HG03558 (cell line): ENCODE results near the gene CDH4.

ENCODE experiments used
- ATAC-seq: cut with Tn5 transposase; IDR thresholded peaks from one replicate; pipeline ENCODE4 v1.9.1; 2021; ENCODE audit warnings: moderate number of reproducible peaks; ENCODE audit not compliant: unreplicated experiment; ENCODE audit errors: extremely low read depth

The CDH4 gene

DNA sequence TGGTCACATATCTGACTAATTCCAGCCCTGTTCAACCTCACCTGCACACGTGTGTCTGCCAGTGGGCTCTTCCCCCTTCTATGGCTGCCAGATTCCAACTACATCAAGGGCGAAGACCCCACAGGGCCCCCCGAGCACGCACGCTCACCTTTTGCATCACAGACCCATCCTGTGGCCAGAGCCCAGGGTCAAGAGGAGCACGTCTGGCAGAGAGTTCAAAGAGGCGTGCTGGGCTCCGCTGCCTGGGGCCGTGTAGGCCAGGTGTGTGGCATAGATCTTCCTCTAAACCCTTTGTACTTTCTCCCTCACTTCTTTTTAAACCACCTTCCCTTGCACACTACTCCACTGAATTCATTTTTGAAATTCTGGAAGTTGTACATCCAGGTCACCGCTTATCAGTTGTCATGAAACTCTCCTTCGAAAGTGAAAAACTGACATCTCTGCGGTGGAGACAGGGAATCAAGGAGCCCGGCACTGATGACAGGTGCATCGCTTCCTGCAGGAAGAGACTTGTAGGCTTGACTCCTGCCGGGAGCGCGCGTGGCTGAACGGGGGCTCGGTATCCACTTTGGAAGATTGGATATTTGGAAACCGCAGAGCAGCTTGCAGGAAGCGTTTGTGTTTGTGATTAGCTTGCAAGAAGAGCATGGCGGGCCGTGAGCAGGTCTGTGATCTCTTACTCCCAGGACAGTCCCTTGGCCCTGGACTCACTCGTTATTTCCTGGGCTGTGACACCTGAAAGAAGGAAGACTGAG, 397.2 kb downstream of the CDH4 start:
- ATAC-seq: no peak

DNA sequence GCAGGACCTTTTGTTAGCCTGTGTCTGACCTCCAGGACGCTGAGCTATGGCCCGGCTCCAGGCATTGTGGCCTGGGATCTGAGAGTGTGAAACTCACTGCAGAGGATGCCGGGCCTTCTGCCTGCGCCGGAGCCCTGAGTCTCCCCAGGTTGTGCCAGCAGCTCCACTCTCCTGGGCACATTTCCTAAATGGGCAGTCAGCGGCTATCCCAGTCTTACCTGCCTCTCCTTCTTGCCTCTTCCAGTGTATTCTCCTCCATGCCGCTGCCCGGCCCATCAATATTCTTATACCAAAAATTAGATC, 397.8 kb downstream of the CDH4 start:
- no peak for ATAC-seq

DNA sequence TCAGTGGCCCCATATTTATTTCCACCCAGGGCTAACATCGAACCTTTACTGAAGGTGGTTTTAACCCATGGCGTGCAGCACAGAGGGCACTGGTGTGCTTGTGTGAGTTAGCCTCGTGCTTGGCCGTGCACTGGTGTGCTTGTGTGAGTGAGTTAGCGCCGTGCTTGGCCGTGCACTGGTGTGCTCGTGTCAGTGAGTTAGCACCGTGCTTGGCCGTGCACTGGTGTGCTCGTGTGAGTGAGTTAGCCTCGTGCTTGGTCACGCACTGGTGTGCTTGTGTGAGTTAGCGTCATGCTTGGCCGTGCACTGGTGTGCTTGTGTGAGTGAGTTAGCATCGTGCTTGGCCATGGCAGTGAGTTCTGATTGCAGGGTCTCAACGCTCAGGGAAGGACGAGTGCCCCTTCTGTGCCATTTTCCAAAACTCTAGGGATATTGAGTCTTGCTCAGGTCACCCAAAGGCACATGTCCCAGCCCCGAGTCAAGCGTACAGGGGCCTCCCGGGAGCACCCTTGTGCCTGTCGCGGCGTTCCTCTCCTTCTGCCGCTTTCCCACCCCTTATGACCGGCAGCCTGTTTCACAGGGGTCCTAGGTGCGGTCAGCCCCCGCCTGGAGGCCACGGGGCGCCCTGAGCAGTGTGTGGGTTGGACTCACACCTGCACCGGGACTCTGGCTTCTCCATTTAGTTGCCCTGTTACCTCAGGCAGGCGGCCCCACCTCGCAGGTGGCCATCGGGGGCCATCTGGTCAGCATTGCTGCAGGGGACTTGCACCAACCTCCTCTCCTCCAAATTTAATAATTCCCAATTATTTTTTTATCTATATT, 399.1 kb downstream of the CDH4 start:
- ATAC-seq: no peak

DNA sequence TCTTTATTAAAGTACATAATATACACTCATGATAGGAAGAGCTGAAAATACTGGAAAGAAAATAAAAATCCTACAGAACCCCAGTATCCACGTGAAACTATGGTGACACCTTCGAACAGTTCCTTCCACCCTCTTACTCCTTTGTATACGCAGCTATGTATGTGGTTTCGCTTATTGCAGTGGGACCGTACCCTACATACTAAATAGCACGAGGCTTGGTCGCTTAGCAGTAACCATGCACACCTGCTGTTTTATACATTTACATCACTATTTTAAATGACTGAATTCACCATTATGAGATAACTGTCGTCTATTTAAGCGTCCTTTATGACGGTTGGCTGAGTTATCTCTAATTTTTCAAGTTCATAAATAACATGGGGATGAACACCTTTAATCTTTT, 400.1 kb downstream of the CDH4 start:
- ATAC-seq: no peak

DNA sequence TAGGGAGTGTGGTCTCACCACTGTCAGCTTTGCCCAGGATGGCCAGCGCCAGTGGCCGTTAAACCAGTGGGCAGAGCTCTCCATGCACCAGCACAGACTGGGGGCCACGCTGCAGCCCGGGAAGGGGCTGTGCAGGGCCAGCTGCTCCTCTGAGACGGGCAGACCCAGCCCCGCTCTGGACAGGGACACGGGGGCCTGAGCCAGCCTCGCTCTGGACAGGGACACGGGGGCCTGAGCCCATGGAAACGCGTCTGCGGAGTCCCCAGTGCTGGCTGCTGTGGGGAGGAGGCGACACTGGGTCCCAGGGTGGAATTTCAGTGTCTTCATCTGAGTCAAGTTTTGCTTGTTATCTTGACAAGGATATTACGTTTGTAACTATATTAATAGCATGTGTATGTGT, 402.7 kb downstream of the CDH4 start:
- ATAC-seq: no peak

DNA sequence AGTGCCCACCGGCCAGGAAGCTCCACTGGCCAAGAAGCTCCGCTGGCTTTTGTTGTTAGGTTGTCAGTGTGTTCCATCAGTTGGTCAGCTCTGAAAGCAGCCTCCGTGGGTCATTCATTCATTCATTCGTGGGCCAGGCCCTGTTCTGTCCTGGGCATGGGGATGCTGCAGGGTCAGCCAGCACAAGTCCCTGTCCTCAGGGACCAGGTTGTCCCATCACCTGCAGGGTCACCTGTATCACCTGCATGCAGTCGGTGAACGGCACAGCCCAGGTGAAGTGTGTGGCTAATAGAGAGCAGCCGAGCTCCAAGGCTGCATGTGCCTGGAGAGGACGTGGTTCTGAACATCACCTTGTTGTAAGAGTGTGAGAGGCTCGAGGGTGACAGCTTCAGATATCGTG, 403.5 kb downstream of the CDH4 start:
- ATAC-seq: no peak

DNA sequence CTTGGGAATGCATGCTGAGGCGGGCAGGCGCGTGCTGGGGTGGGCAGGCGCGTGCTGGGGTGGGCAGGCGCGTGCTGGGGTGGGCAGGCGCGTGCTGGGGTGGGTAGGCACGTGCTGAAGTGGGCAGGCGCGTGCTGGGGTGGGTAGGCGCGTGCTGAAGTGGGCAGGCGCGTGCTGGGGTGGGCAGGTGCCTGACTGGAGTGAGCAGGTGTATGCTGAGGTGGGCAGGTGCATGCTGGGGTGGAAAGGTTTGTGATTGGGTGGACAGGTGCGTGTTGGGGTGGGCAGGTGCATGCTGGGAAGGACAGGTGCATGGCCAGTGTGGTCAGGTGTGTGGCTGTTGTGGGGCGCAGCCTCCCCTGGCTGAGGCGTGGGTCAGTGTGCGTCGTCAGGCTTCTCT, 404.1 kb downstream of the CDH4 start:
- ATAC-seq: no peak

DNA sequence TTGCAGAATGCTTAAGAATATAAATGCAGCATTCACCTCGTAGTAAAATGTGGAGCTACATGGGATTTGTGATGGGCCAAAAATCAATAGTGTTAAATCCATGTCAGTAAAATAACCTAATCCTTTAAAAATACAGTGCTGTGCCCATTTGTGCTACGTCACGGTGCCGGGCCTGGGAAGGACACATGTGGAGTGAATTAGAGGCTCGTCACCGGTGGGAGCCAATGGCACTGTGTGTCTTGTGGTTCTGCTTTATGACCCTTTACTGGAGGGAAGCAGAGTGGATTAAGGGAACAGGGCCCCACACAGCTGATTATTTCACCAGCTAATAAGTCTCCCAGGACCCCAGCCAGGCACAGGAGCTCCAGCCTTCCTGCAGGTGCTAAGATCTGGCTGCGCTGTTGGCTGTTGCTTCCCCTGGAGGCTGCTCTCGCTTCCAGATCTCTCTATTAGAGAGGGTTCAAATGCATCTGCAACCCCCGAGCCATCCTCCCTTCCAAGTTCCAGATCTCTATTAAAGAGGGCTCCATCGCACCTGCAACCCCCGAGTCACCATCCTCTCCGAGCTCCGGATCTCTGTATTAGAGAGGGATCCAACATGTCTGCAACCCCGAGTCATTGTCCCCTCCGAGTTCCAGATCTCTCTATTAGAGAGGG, 405.8 kb downstream of the CDH4 start:
- no peak for ATAC-seq

DNA sequence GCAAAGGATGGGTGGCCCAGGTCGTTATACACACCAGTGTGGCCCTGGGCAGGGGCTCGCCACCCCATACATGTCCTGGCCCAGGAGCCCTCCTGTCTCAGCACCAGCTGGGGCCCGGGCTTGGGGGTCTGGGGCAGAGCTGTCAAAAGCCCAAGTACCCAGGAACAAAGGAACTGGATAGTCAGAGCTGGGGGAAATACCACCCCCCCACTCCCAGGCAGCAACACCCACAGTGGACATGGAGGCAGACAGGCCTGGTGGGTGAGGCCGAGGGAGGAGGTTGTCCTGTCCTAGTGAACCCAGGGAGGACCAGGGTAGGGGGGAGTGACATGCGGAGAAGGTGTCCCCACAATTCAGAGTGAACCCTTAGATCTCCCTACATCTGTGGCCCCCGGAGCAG, 406.5 kb downstream of the CDH4 start:
- ATAC-seq: no peak

DNA sequence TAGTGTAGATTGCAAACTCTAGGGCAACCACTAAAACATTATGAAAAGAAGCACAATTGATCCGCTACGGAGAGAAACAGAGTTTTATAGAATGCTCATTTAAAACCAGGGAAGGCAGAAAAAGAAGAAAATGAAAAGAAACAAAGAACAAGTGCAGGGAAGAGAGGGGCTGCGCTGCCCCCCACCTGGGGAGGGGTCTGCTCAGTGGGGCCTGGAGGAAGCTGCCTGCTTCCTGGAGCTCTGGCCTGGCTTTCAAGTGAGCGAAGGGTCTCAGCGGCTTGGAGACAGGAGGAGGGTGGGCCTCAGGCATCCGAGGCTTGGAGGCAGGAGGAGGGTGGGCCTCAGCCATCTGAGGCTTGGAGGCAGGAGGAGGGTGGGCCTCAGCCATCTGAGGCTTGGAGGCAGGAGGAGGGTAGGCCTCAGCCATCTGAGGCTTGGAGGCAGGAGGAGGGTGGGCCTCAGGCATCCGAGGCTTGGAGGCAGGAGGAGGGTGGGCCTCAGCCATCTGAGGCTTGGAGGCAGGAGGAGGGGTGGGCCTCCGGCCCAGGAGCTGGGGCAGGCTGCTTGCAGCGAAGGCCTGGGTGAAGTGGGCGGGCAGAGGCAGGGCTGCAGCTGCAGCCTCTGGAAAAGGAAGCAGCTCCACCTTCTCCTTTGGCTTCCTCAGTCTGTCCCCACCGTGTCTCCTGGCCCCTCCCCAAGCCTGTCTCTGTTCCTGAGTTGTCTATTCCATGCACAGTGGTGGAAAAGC, 407.4 kb downstream of the CDH4 start:
- ATAC-seq: no peak

DNA sequence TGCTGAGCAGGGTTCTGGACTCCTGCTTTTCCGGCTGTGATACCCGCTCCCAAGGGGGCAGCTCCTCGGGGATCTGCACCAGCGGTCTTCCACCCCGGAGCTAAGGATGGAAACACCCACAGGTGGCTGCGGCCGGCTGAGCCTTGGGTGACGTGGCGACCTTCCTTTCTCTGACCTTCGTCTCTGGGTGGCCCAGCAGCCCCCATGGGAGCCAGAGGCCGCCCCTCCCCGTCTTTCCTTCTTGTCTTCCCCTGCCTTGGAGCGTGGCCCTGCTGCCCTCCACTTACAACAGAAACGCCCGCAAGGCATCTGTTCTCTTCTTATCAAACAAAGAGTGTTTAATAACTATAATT, 407.9 kb downstream of the CDH4 start:
- no peak for ATAC-seq

DNA sequence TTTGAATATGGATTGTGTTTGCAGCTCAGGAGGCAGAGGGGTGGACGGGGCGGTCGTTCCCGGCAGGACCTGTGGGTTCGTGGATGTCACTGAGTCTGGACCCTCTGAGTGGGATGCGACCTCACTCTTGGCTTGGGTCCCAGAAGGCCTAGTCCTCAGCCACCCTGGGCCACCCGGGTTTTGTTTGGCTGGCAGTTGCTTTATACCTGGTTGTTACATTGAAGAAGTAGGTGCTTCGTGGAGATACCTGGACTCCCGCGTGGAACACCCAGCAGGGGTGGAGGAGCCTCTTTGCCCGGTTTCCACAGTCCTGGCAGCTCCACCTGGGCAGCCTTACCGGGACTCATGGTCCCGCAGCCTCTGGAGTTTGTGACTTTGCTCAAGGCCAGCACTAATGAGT, 408.5 kb downstream of the CDH4 start:
- no peak for ATAC-seq

DNA sequence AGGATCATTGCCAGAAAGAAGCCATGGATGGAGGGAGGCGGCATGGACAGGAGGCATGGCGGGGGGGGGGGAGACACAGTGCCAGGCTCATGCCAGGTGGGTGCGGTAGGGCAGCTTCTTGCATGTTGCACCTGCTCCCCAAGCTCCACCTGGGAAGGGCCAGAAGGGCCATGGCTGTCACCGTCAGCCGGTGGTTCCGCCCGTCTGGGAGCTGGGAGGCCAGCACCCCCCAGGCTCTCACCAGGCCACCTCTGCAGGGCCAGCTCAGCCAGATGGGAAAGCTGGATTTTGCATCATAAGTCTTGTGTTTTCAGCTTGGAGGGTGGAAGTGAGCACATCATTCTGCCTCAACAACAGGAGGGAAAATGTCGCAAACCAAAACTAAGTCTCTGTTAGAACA, 409.0 kb downstream of the CDH4 start:
- no peak for ATAC-seq

DNA sequence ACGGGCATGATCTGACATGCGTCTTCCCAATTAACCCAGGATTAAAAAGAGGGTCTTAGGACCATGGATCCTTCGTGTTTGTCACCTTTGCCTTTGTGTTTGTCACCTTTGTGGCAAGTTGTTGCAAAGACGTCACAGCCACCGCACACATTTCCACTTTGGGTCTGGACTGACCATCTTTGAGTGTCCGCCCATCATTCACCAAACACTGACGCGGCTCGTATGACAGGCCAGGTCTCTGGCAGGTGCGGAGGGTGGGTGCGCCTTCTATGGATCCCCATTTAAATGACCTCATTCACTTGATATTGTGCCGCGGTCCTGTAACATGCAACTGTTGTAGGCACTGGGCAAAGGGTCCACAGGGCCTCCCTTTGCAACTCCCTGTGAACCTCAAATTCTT, 409.5 kb downstream of the CDH4 start:
- ATAC-seq: no peak

DNA sequence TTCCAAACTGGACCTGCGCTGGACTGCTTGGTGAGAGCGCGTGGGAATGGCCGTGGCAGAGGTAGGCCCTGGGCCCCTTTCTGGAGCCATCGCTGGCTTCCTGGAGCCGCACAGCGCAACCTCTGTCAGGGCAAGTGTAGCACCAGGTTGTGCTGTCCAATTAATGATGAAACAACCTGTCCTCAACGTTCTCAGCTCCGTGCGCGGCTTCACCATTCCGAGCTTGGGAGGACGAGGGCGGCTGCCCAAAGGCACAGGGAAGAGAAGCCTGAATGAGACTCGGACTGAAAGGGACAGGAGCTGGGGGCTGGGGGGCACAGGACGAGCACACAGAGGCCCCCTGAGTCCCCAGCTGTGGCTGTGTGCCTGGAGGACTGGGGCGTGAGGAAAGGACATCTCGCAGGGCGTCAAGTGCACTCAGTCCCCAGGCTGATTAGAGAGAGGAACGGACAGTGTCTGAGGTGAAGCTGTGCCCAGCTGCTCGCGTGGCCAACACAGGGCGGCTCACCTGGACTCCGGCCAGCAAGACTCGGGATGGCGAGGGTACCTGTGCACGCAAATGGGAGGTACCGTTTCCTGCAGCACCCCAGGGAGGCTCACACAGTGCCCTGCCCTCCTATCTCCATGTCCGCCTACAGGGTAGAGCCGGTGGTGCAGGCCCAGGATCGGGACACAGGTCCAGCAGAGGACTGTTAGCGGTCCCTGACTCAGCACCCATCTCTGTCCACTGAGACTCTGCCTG, 410.3 kb downstream of the CDH4 start:
- no peak for ATAC-seq

DNA sequence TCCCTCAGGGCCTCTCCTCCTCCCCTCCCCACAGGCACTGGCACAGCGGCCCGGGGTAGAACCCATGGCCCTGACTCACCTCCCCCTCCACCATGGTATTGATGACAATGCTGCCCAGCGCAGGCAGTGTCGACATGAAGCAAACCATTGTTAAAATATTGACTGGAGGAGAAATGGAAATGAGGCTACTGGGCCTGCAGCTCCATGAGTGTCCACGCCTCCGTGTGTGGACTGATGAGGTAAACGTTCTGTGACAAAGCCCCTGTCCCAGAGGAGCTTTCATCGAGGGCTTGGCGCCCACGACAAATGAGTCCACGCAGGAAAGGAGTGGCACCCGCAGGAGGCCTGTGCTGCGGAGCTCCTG, 410.9 kb downstream of the CDH4 start:
- ATAC-seq: no peak

DNA sequence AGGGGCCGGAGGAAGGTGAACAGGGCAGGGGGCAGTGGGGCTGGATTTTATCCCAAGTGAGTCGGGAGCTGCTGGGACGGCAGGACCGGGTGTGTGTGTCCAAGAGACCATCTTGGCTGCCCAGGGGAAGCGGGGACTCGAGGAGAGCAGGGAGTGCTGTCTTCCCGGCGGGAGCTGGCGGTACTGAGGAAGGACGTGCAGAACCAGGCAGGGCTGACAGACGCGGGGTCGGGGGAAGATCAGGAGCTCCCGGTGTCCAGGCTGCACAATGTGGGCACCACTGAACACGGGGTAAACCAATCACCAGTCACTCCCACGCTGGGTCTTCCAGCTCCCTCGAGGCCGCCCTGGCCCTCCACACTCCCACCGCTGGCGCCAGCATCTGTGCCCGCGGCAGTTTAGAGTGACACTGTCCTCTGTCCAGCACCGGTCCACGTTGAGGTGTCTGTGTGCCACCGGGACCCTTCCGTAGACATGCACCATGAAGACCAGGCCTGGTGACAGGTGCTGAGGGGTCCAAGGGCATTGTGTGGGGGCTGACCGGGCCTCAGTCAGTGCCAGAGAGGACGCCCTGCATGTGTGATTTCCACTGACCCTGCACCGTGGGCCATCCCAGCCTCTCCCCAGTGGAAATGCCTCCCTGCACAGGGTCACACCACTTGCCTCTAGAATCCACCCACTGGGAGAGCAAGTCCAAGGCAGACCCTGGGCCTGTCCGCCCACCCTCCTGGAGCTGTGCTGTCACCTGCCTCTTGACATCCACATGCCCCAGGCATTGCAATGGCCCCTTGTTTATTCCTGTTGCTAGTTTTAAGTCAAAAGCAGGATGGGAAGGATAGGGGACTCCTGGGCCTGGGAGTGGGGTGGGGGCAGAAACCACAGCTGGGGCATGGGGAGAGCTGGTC, 411.7 kb downstream of the CDH4 start:
- ATAC-seq: no peak

DNA sequence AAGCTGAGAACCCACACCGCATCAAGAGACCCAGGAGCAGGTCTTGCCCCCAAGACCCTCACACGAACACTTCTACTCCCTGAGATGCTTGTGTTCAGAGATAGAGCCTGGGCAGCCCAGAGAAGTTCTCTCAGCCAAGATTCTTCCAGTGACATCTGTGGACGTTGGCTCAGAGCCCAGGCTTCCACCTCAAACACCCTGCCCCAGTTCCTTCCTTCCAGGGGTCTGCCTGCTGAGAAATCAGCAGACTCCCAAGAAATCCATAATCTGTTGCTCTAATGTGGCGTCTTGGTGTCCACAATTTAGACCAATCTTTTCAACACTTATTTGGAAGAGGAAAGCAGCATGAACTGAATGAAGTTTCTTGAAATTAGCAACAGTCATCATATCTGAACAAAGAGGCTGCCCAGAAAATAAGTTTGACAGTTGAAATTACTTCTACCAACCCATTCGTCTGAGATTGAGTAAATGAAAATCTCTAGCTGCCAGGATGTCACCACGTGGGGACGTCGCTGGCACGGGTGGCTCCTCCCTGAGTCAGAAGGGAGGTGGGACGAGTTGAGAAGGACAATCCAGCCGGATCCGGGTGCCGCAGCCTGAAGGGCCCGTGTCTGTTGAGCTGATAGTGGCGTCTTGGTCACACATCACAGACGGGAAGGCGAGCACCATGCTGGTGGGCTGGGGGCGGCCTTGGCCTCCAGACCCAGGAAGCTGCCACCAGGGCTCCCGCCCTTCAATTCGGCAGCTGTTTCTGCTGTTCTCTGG, 412.7 kb downstream of the CDH4 start:
- ATAC-seq: no peak
